SK-N-SH (cell line): ENCODE measurements around the gene MPHOSPH9.
A peak's percentile ranks its signal among the peaks of the same experiment; 100 is the strongest.

Experiments used
- CTCF ChIP-seq: fragments of 200-600 bp; sonication (generic); IDR thresholded peaks from 2 replicates; pipeline ENCODE4 v1.6.1; 2017; ENCODE audit warnings: antibody characterized with exemption, mild to moderate bottlenecking, moderate library complexity
- REST ChIP-seq: IDR thresholded peaks from 2 replicates; pipeline ENCODE4 v1.6.1; 2012; ENCODE audit warnings: mild to moderate bottlenecking, low read depth, low read length, moderate library complexity

- TF ChIP-seq CTCF (peak; percentile 14; the same call in 1 of the 2 replicates), REST (no peak)
Observed at GRCh38 chr12:123271001-123271668, 38.2 kb upstream of the MPHOSPH9 start.
